H1 (cell line): ENCODE data around the gene NUP50. TPM values are rescaled to one million over a fixed set of nuclear protein-coding genes. Genes with fewer than 3 reads are reported as not detected.

ENCODE experiments used
- CTCF ChIA-PET: fragments of 300-600 bp; sonication (Branson Sonifier 250); formaldehyde crosslinking; loops from one replicate; lab custom pipeline; 2021; ENCODE audit not compliant: partially characterized antibody; lab: Charles Lee
- POLR2A ChIA-PET: fragments of 300-600 bp; sonication (Branson Sonifier 250); formaldehyde crosslinking; loops from one replicate; lab custom pipeline; 2021; ENCODE audit warnings: inconsistent platforms; ENCODE audit not compliant: partially characterized antibody; lab: Charles Lee
- DNase-seq, 2 experiments: peaks; one replicate each; pipeline versions ENCODE4 v3.0.0 to v3.0.0-alpha.2; 2010 to 2022; ENCODE audit warnings: low spot score in 2 of 2, low read depth in 1 of 2, mixed read lengths in 1 of 2
- FAIRE-seq: peaks from 2 replicates; lab custom pipeline; 2011; peaks lifted over from hg19 to GRCh38; lab: Jason Lieb, UNC
- H2AFZ ChIP-seq: 2 replicates; pipeline ENCODE4 v1.8.1; 2012; ENCODE audit warnings: low read length, inconsistent platforms
- H2AK5ac ChIP-seq: 2 replicates; pipeline ENCODE4 v1.6.1; 2013; ENCODE audit warnings: low read depth, low read length
- H2BK120ac ChIP-seq: replicated peaks from 2 replicates; pipeline ENCODE3; 2013; ENCODE audit warnings: low read depth, low read length, inconsistent platforms
- H2BK12ac ChIP-seq: 2 replicates; pipeline ENCODE4 v1.6.1; 2013; ENCODE audit warnings: low read depth, low read length
- H2BK15ac ChIP-seq: 2 replicates; pipeline ENCODE4 v1.6.1; 2013; ENCODE audit warnings: low read length
- H2BK20ac ChIP-seq: 2 replicates; pipeline ENCODE4 v1.6.1; 2013; ENCODE audit warnings: low read length
- H2BK5ac ChIP-seq: 2 replicates; pipeline ENCODE4 v1.6.1; 2013; ENCODE audit warnings: low read depth, low read length
- H3K14ac ChIP-seq: 2 replicates; pipeline ENCODE4 v1.6.1; 2013; ENCODE audit warnings: inconsistent platforms; ENCODE audit not compliant: insufficient read length
- H3K18ac ChIP-seq: 2 replicates; pipeline ENCODE4 v1.6.1; 2013; ENCODE audit warnings: low read length; ENCODE audit errors: extremely low read depth
- H3K23ac ChIP-seq: 2 replicates; pipeline ENCODE4 v1.6.1; 2013; ENCODE audit warnings: inconsistent platforms; ENCODE audit not compliant: insufficient read length
- H3K23me2 ChIP-seq: 2 replicates; pipeline ENCODE4 v1.6.1; 2013; ENCODE audit warnings: low read depth, low read length
- H3K27ac ChIP-seq: 2 replicates; pipeline ENCODE4 v1.6.1; 2011; ENCODE audit warnings: low read depth, low read length, inconsistent platforms
- H3K27me3 ChIP-seq, 4 experiments: replicated peaks in 1 of 4; 1 replicate in 1 of 4; 2 replicates in 3 of 4; pipeline versions ENCODE4 v1.6.1 to v1.8.1; 2011 to 2013; ENCODE audit warnings: low read length in 3 of 4, mild to moderate bottlenecking in 3 of 4, inconsistent platforms in 2 of 4, mixed read lengths in 2 of 4, moderate library complexity in 1 of 4; ENCODE audit not compliant: control insufficient read depth in 3 of 4, insufficient read depth in 3 of 4; ENCODE audit errors: extremely low read depth in 1 of 4
- H3K36me3 ChIP-seq, 4 experiments: 2 replicates each; pipeline versions ENCODE4 v1.6.1 to v1.8.1; 2011 to 2013; ENCODE audit warnings: mild to moderate bottlenecking in 4 of 4, low read length in 3 of 4, moderate library complexity in 2 of 4, control low read depth in 1 of 4, inconsistent platforms in 1 of 4; ENCODE audit not compliant: insufficient read depth in 4 of 4, control insufficient read depth in 2 of 4
- H3K4ac ChIP-seq: replicated peaks from 2 replicates; pipeline ENCODE3; 2013; ENCODE audit warnings: low read length, low read depth, mixed read lengths, inconsistent platforms; ENCODE audit not compliant: insufficient read length
- H3K4me1 ChIP-seq, 4 experiments: replicated peaks in 1 of 4; 1 replicate in 1 of 4; 2 replicates in 3 of 4; pipeline versions ENCODE4 v1.6.1 to v1.8.1; 2011 to 2013; ENCODE audit warnings: low read length in 3 of 4, inconsistent platforms in 2 of 4, mixed read lengths in 1 of 4; ENCODE audit not compliant: insufficient read depth in 4 of 4, control insufficient read depth in 3 of 4
- H3K4me2 ChIP-seq, 2 experiments: 2 replicates each; pipeline versions ENCODE4 v1.6.1 to v1.8.1; 2011 to 2013; ENCODE audit warnings: low read depth in 2 of 2, low read length in 2 of 2, control low read depth in 1 of 2, inconsistent platforms in 1 of 2, mild to moderate bottlenecking in 1 of 2; ENCODE audit not compliant: insufficient read depth in 1 of 2
- H3K4me3 ChIP-seq, 4 experiments: fragments of 200-600, 300-600 bp in 1 of 4; sonication (generic), shearing (Covaris generic), sonication (Bioruptor Twin) in 1 of 4; 2 replicates each; pipeline versions ENCODE4 v1.5.1 to v1.8.1; 2011 to 2016; ENCODE audit warnings: low read length in 4 of 4, low read depth in 3 of 4, control low read depth in 2 of 4, inconsistent platforms in 2 of 4, mild to moderate bottlenecking in 2 of 4, mixed read lengths in 1 of 4, moderate library complexity in 1 of 4; ENCODE audit not compliant: insufficient read depth in 2 of 4; ENCODE audit errors: extremely low read depth in 1 of 4
- H3K56ac ChIP-seq: replicated peaks from 2 replicates; pipeline ENCODE3; 2013; ENCODE audit warnings: low read depth, mild to moderate bottlenecking, mixed read lengths, low read length, inconsistent platforms; ENCODE audit not compliant: insufficient read length
- H3K79me1 ChIP-seq: 2 replicates; pipeline ENCODE4 v1.6.1; 2013; ENCODE audit warnings: low read depth, low read length, control low read depth
- H3K79me2 ChIP-seq, 2 experiments: 2 replicates each; pipeline versions ENCODE4 v1.6.1 to v1.8.1; 2012 to 2013; ENCODE audit warnings: low read length in 2 of 2, mild to moderate bottlenecking in 2 of 2, inconsistent platforms in 1 of 2; ENCODE audit not compliant: insufficient read depth in 2 of 2, control insufficient read depth in 1 of 2
- H3K9ac ChIP-seq, 4 experiments: replicated peaks in 1 of 4; 1 replicate in 1 of 4; 2 replicates in 3 of 4; pipeline versions ENCODE4 v1.6.1 to v1.8.1; 2011 to 2013; ENCODE audit warnings: low read depth in 3 of 4, low read length in 3 of 4, control low read depth in 2 of 4, mild to moderate bottlenecking in 2 of 4, moderate library complexity in 2 of 4, inconsistent platforms in 1 of 4; ENCODE audit errors: extremely low read depth in 1 of 4
- H3K9me3 ChIP-seq, 2 experiments: 2 replicates each; pipeline versions ENCODE4 v1.6.1 to v1.8.1; 2012 to 2013; ENCODE audit warnings: mild to moderate bottlenecking in 2 of 2, moderate library complexity in 2 of 2, control low read depth in 1 of 2, inconsistent platforms in 1 of 2, low read depth in 1 of 2, low read length in 1 of 2, mixed read lengths in 1 of 2; ENCODE audit not compliant: insufficient read depth in 2 of 2
- H4K20me1 ChIP-seq, 2 experiments: replicated peaks in 1 of 2; 2 replicates each; pipeline versions ENCODE3 to v1.8.1; 2011 to 2013; ENCODE audit warnings: inconsistent platforms in 2 of 2, low read length in 2 of 2, mild to moderate bottlenecking in 1 of 2; ENCODE audit not compliant: insufficient read depth in 2 of 2, control insufficient read depth in 1 of 2
- H4K5ac ChIP-seq: 2 replicates; pipeline ENCODE4 v1.6.1; 2013; ENCODE audit warnings: low read length, low read depth, mixed read lengths, inconsistent platforms; ENCODE audit not compliant: insufficient read length
- H4K8ac ChIP-seq: 2 replicates; pipeline ENCODE4 v1.8.0; 2013; ENCODE audit warnings: mild to moderate bottlenecking, moderate library complexity, low read length, inconsistent platforms; ENCODE audit not compliant: insufficient read depth; ENCODE audit errors: extremely low read depth
- H4K91ac ChIP-seq: replicated peaks from 2 replicates; pipeline ENCODE3; 2013; ENCODE audit warnings: low read length, mixed read lengths, inconsistent platforms; ENCODE audit not compliant: insufficient read length
- POLR2AphosphoS5 ChIP-seq: IDR thresholded peaks from 2 replicates; pipeline ENCODE4 v1.6.1; 2011; ENCODE audit warnings: low read depth, low read length
- RAD21 ChIP-seq, 2 experiments: IDR thresholded peaks in 1 of 2; conservative IDR thresholded peaks in 1 of 2; 2 replicates each; pipeline ENCODE4 v1.6.1; 2011; ENCODE audit warnings: low read depth in 2 of 2, low read length in 2 of 2, improper control_type of control experiment in 1 of 2, inconsistent platforms in 1 of 2, mild to moderate bottlenecking in 1 of 2, moderate library complexity in 1 of 2
- TCF12 ChIP-seq: IDR thresholded peaks from 2 replicates; pipeline ENCODE4 v1.6.1; 2011; ENCODE audit warnings: low read depth, mild to moderate bottlenecking, low read length
- WGBS, 2 experiments: shearing (Covaris generic) in 1 of 2; methylation state at CpG; one replicate each; pipeline versions ENCODE4 v1.1.6 to v1.1.7; 2013 to 2015; ENCODE audit warnings: low lambda C conversion rate in 2 of 2, mixed read lengths in 2 of 2, inconsistent platforms in 1 of 2, low coverage in 1 of 2, missing lambda C conversion rate in 1 of 2; ENCODE audit not compliant: insufficient replicate concordance in 2 of 2, insufficient coverage in 1 of 2, insufficient read length in 1 of 2; ENCODE audit errors: extremely low coverage in 1 of 2, missing lambda C conversion rate in 1 of 2; 5-methylcytosine and 5-hydroxymethylcytosine counted together
- polyA plus RNA-seq, 7 experiments: library from polyadenylated mRNA; depleted of rRNA in 3 of 7; stranded (reverse) in 5 of 7; unstranded in 2 of 7; fragments of >200 nt in 5 of 7; fragments of 200-250 nt in 2 of 7; gene quantifications; 1 replicate in 5 of 7; 2 replicates in 1 of 7; 4 replicates in 1 of 7; pipeline versions ENCODE4 v1.2.1 to v1.2.3, GENCODE V29; 2011 to 2013; ENCODE audit warnings: missing spikeins in 2 of 7, mixed read lengths in 2 of 7
- total RNA-seq: library from RNA; stranded (reverse); fragmentation: NEBNext Ultra II Directional; extraction: Animal tissue kit (Norgen Biotek cat#: 25700); gene quantifications from 2 replicates; pipeline ENCODE4 v1.2.1, GENCODE V29; 2021

Gene NUP50
- total and polyA plus RNA-seq, 2 of the 8 experiments (the other 6 are each of a cell fraction or from before 2014, with no cell fraction given) = 20.0 to 112 TPM

- Histone ChIP-seq H3K27me3 (no peaks in the 10 kb centered on the region), H4K91ac (no peak overlapping the region), H3K36me3 (peaks cover 0 to 3% (median 1%) of the 10 kb centered on the region in 4 experiments; a peak in 3 of 8 replicates), H3K4me2 (no peak overlapping the region), H2BK20ac (no peak overlapping the region), H4K8ac (no peak overlapping the region), H3K23me2 (no peaks in the 10 kb centered on the region), H3K14ac (no peak overlapping the region), H3K79me1 (no peaks in the 10 kb centered on the region), H4K5ac (no peak overlapping the region), H2BK15ac (no peak overlapping the region), H2BK120ac (no peak overlapping the region), H2AFZ (no peak overlapping the region), H3K18ac (no peak overlapping the region), H3K9me3 (no peaks in the 10 kb centered on the region), H3K23ac (no peak overlapping the region), H3K4ac (no peak overlapping the region), H4K20me1 (peaks cover 2 to 3% of the 10 kb centered on the region in 2 experiments), H2BK12ac (no peak overlapping the region), H3K9ac (no peak overlapping the region), H3K27ac (no peak overlapping the region), H2BK5ac (no peak overlapping the region), H3K79me2 (no peaks in the 10 kb centered on the region), H3K4me1 (peaks cover 0 to 18% (median 3%) of the 10 kb centered on the region in 4 experiments; a peak in 3 of 7 replicates), H2AK5ac (no peak overlapping the region), H3K4me3 (no peak overlapping the region), H3K56ac (no peak overlapping the region)
- DNase-seq (no peak), FAIRE-seq (no peak)
- CTCF ChIA-PET = interaction anchor here (1.0 to 2.7 kb wide), 3 partner anchors 10 to 119 kb away, joined by 3 to 11 read pairs (median 3); no protein-coding TSS in a partner anchor
- POLR2A ChIA-PET = interaction anchor here (0.6 to 1.3 kb wide), 4 partner anchors 8 to 42 kb away, joined by 3 to 4 read pairs (median 4); partner anchors contain the start of gene NUP50
- 92% methylated on average over 29 of the region's 36 CpGs; no CpG with 5 or more reads in 1 of the 2 experiments for WGBS, 2 experiments
- TF ChIP-seq RAD21 (IDR thresholded peaks at IDR 0.05 in 1 of 2, conservative IDR thresholded peaks at IDR 0.05 in 1 of 2; ENCODE audit: low read depth in 2 of 2, low read length in 2 of 2) (no peak), TCF12 (no peak), POLR2AphosphoS5 (no peak)
Observed at GRCh38 chr22:45202333-45203149, 38.8 kb downstream of the NUP50 start.
